Neural progenitor cell (in vitro differentiated cells): ENCODE data around the gene PTPRG. TPM values are rescaled to one million over a fixed set of nuclear protein-coding genes. Genes with fewer than 3 reads are reported as not detected.

Experiments used
- DNase-seq: peaks from one replicate; pipeline ENCODE4 v3.0.0-alpha.2; 2016; ENCODE audit warnings: low spot score
- H2AFZ ChIP-seq: fragments of 200-600 bp; sonication (generic); replicated peaks from 2 replicates; pipeline ENCODE4 v1.6.1; 2016; ENCODE audit warnings: antibody characterized with exemption
- H3F3A ChIP-seq: fragments of 200-600 bp; sonication (generic); 2 replicates; pipeline ENCODE4 v1.6.1; 2016; ENCODE audit warnings: antibody characterized with exemption, low read depth
- H3K27ac ChIP-seq: fragments of 200-600 bp; sonication (generic); 2 replicates; pipeline ENCODE4 v1.5.1; 2016; ENCODE audit warnings: mild to moderate bottlenecking
- H3K27me3 ChIP-seq: fragments of 200-600 bp; sonication (generic); 2 replicates; pipeline ENCODE4 v1.6.1; 2016; ENCODE audit warnings: mild to moderate bottlenecking, moderate library complexity
- H3K36me3 ChIP-seq: fragments of 200-600 bp; sonication (generic); 2 replicates; pipeline ENCODE4 v1.5.1; 2016
- H3K4me1 ChIP-seq: fragments of 200-600 bp; sonication (generic); 2 replicates; pipeline ENCODE4 v1.6.1; 2016; ENCODE audit warnings: mixed run types
- H3K4me2 ChIP-seq: fragments of 200-600 bp; sonication (generic); 2 replicates; pipeline ENCODE4 v1.6.1; 2016
- H3K4me3 ChIP-seq: fragments of 200-600 bp; sonication (generic); 2 replicates; pipeline ENCODE4 v1.5.1; 2016
- H3K79me2 ChIP-seq: fragments of 200-600 bp; sonication (generic); 2 replicates; pipeline ENCODE4 v1.6.1; 2016; ENCODE audit warnings: low read depth
- H3K9ac ChIP-seq: fragments of 200-600 bp; sonication (generic); 2 replicates; pipeline ENCODE4 v1.6.1; 2016
- H3K9me3 ChIP-seq: fragments of 200-600 bp; sonication (generic); 2 replicates; pipeline ENCODE4 v1.5.1; 2016; ENCODE audit warnings: low read depth
- H4K20me1 ChIP-seq: fragments of 200-600 bp; sonication (generic); 2 replicates; pipeline ENCODE4 v1.6.1; 2016; ENCODE audit warnings: low read depth
- H3K27ac Mint-ChIP-seq: 3 replicates; pipeline ENCODE4 v1.8.0; 2021; ENCODE audit warnings: mixed read lengths
- H3K27me3 Mint-ChIP-seq: 2 replicates; pipeline ENCODE4 v1.8.0; 2022; ENCODE audit warnings: low read depth, mild to moderate bottlenecking, inconsistent platforms, moderate library complexity, mixed read lengths; ENCODE audit not compliant: insufficient read depth
- H3K36me3 Mint-ChIP-seq: 3 replicates; pipeline ENCODE4 v1.8.0; 2021; ENCODE audit warnings: mixed read lengths
- H3K4me1 Mint-ChIP-seq: 3 replicates; pipeline ENCODE4 v1.8.0; 2021; ENCODE audit warnings: mixed read lengths
- H3K4me3 Mint-ChIP-seq: 3 replicates; pipeline ENCODE4 v1.8.0; 2021; ENCODE audit warnings: mild to moderate bottlenecking, moderate library complexity, mixed read lengths
- H3K9me3 Mint-ChIP-seq: 3 replicates; pipeline ENCODE4 v1.8.0; 2020; ENCODE audit warnings: mixed read lengths
- EZH2 ChIP-seq: fragments of 200-600 bp; sonication (generic); IDR thresholded peaks from 2 replicates; pipeline ENCODE4 v1.6.1; 2017; ENCODE audit warnings: antibody characterized with exemption, mild to moderate bottlenecking, moderate library complexity
- EZH2phosphoT487 ChIP-seq: fragments of 200-600 bp; sonication (generic); IDR thresholded peaks from 2 replicates; pipeline ENCODE4 v1.6.1; 2017; ENCODE audit warnings: antibody characterized with exemption
- total RNA-seq: library from RNA; depleted of rRNA; stranded (reverse); fragments of >200 nt; gene quantifications from 2 replicates; pipeline ENCODE4 v1.2.3, GENCODE V29; 2015; ENCODE audit warnings: low replicate concordance
- TF ChIP-seq, protein P1 (sequence below): fragments of 200-600 bp; sonication (generic); IDR thresholded peaks from 2 replicates; pipeline ENCODE4 v1.5.1; 2017; ENCODE audit warnings: antibody characterized with exemption, mild to moderate bottlenecking

PTPRG gene
- total RNA-seq, 1 donor from 2014 or later: 65.3 TPM

GRCh38 chr3:62041681-62042080, 480.3 kb downstream of the PTPRG start:
- peaks cover 8% of the 10 kb centered on the region for H3K4me1 Mint-ChIP-seq
- peaks cover 3% of the 10 kb centered on the region for H4K20me1 ChIP-seq
- H3K4me3 Mint-ChIP-seq: no peak overlapping the region
- H3K36me3 Mint-ChIP-seq: no peaks in the 10 kb centered on the region
- H3K4me1 ChIP-seq: peaks cover 10% of the 10 kb centered on the region
- DNase-seq: no peak
- H3K9me3 Mint-ChIP-seq: no peaks in the 10 kb centered on the region
- no peak overlapping the region for H3K4me2 ChIP-seq
- H3F3A ChIP-seq: no peaks in the 10 kb centered on the region
- no peaks in the 10 kb centered on the region for H3K36me3 ChIP-seq
- no peak overlapping the region for H3K27ac Mint-ChIP-seq
- H3K9me3 ChIP-seq: no peaks in the 10 kb centered on the region
- TF ChIP-seq, protein P1, sequence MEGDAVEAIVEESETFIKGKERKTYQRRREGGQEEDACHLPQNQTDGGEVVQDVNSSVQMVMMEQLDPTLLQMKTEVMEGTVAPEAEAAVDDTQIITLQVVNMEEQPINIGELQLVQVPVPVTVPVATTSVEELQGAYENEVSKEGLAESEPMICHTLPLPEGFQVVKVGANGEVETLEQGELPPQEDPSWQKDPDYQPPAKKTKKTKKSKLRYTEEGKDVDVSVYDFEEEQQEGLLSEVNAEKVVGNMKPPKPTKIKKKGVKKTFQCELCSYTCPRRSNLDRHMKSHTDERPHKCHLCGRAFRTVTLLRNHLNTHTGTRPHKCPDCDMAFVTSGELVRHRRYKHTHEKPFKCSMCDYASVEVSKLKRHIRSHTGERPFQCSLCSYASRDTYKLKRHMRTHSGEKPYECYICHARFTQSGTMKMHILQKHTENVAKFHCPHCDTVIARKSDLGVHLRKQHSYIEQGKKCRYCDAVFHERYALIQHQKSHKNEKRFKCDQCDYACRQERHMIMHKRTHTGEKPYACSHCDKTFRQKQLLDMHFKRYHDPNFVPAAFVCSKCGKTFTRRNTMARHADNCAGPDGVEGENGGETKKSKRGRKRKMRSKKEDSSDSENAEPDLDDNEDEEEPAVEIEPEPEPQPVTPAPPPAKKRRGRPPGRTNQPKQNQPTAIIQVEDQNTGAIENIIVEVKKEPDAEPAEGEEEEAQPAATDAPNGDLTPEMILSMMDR: no peak
- no peak for TF ChIP-seq EZH2phosphoT487
- TF ChIP-seq EZH2: no peak
- no peak overlapping the region for H2AFZ ChIP-seq
- H3K27ac ChIP-seq: no peak overlapping the region
- no peaks in the 10 kb centered on the region for H3K27me3 Mint-ChIP-seq
- H3K27me3 ChIP-seq: no peaks in the 10 kb centered on the region
- peaks cover 11% of the 10 kb centered on the region for H3K79me2 ChIP-seq
- H3K4me3 ChIP-seq: no peak overlapping the region
- H3K9ac ChIP-seq: no peak overlapping the region

- Histone ChIP-seq H3K27me3 (no peaks in the 10 kb centered on the region), H3K79me2 (peaks cover 11% of the 10 kb centered on the region), H3K9ac (no peak overlapping the region), H3K9me3 (no peaks in the 10 kb centered on the region), H3K4me3 (no peak overlapping the region), H3K4me2 (no peak overlapping the region), H4K20me1 (peaks cover 3% of the 10 kb centered on the region), H3K36me3 (no peaks in the 10 kb centered on the region), H2AFZ (no peak overlapping the region), H3K4me1 (peaks cover 10% of the 10 kb centered on the region), H3F3A (no peaks in the 10 kb centered on the region), H3K27ac (no peak overlapping the region)
- H3K27me3 Mint-ChIP-seq: no peaks in the 10 kb centered on the region
- H3K4me3 Mint-ChIP-seq: no peak overlapping the region
- H3K4me1 Mint-ChIP-seq: peaks cover 8% of the 10 kb centered on the region
- no peaks in the 10 kb centered on the region for H3K36me3 Mint-ChIP-seq
- no peak overlapping the region for H3K27ac Mint-ChIP-seq
- DNase-seq: no peak
- TF ChIP-seq, protein P1: no peak
- no peak for TF ChIP-seq EZH2phosphoT487
- H3K9me3 Mint-ChIP-seq: no peaks in the 10 kb centered on the region
Measured at GRCh38 chr3:62044874-62045411, 483.6 kb downstream of the PTPRG start.

GRCh38 chr3:62046326-62046725, 485.0 kb downstream of the PTPRG start:
- Histone ChIP-seq H3K9me3 (no peaks in the 10 kb centered on the region), H4K20me1 (peaks cover 8% of the 10 kb centered on the region), H3F3A (no peaks in the 10 kb centered on the region), H3K9ac (no peak overlapping the region), H3K27ac (no peak overlapping the region), H3K4me1 (peaks cover 10% of the 10 kb centered on the region), H3K36me3 (no peaks in the 10 kb centered on the region), H2AFZ (no peak overlapping the region), H3K79me2 (peaks cover 12% of the 10 kb centered on the region), H3K4me2 (no peak overlapping the region), H3K27me3 (no peaks in the 10 kb centered on the region), H3K4me3 (no peak overlapping the region)
- no peak for DNase-seq
- TF ChIP-seq EZH2phosphoT487 (no peak), EZH2 (no peak)
- TF ChIP-seq, protein P1: no peak
- H3K27me3 Mint-ChIP-seq: no peaks in the 10 kb centered on the region
- no peak overlapping the region for H3K27ac Mint-ChIP-seq
- no peaks in the 10 kb centered on the region for H3K36me3 Mint-ChIP-seq
- no peaks in the 10 kb centered on the region for H3K9me3 Mint-ChIP-seq
- H3K4me3 Mint-ChIP-seq: no peak overlapping the region
- H3K4me1 Mint-ChIP-seq: peaks cover 8% of the 10 kb centered on the region
